IMR-90 (cell line): ENCODE measurements around the gene BRME1. TPM values are rescaled to one million over a fixed set of nuclear protein-coding genes. Genes with fewer than 3 reads are reported as not detected.

ENCODE experiments used
- ATAC-seq: fragments of 200-7000 bp; cut with Tn5 transposase; 2 replicates; pipeline ENCODE4 v1.9.1; 2020; ENCODE audit warnings: low read depth, mild to moderate bottlenecking, moderate library complexity
- BruUV-seq: library from RNA; stranded (reverse); fragments of 400-500 nt; replicated peaks from 2 replicates; lab custom pipeline; 2021; lab: Mats Ljungman, UMichigan
- CTCF ChIA-PET: fragments of 300-600 bp; formaldehyde crosslinking; extraction: SDS; loops from one replicate; lab custom pipeline; 2021; ENCODE audit warnings: antibody characterized with exemption; lab: Yijun Ruan, JAX
- POLR2A ChIA-PET: fragments of 300-600 bp; sonication (Branson Sonifier 250); formaldehyde crosslinking; loops from one replicate; lab custom pipeline; 2022; ENCODE audit warnings: antibody characterized with exemption; ENCODE audit not compliant: unreplicated experiment; lab: Charles Lee
- DNase-seq: peaks from one replicate; pipeline ENCODE4 v3.0.0; 2013
- H2AFZ ChIP-seq: replicated peaks from 2 replicates; pipeline ENCODE3; 2013; ENCODE audit warnings: low read length, mild to moderate bottlenecking; ENCODE audit not compliant: poor library complexity
- H2AK5ac ChIP-seq: 2 replicates; pipeline ENCODE4 v1.6.1; 2013; ENCODE audit warnings: low read depth, low read length, inconsistent platforms
- H2AK9ac ChIP-seq: replicated peaks from 2 replicates; pipeline ENCODE3; 2013; ENCODE audit warnings: mild to moderate bottlenecking, low read depth, low read length, moderate library complexity; ENCODE audit not compliant: poor library complexity
- H2BK120ac ChIP-seq: 2 replicates; pipeline ENCODE4 v1.6.1; 2013; ENCODE audit warnings: low read depth, low read length, inconsistent platforms
- H2BK15ac ChIP-seq: 3 replicates; pipeline ENCODE4 v1.6.1; 2013; ENCODE audit warnings: low read depth, low read length, inconsistent platforms
- H2BK20ac ChIP-seq: 2 replicates; pipeline ENCODE4 v1.6.1; 2013; ENCODE audit warnings: low read depth, mild to moderate bottlenecking, inconsistent platforms, low read length, moderate library complexity
- H2BK5ac ChIP-seq: 2 replicates; pipeline ENCODE4 v1.6.1; 2013; ENCODE audit warnings: mild to moderate bottlenecking, low read depth, low read length, inconsistent platforms; ENCODE audit not compliant: poor library complexity, severe bottlenecking
- H3K14ac ChIP-seq: replicated peaks from 2 replicates; pipeline ENCODE4 v1.6.1; 2013; ENCODE audit warnings: low read depth, low read length, inconsistent platforms
- H3K18ac ChIP-seq: 2 replicates; pipeline ENCODE4 v1.6.1; 2013; ENCODE audit warnings: low read depth, low read length, control low read depth
- H3K23ac ChIP-seq: 2 replicates; pipeline ENCODE4 v1.6.1; 2013; ENCODE audit warnings: low read depth, low read length, inconsistent platforms
- H3K27ac ChIP-seq: 2 replicates; pipeline ENCODE4 v1.5.1; 2013; ENCODE audit warnings: mild to moderate bottlenecking, control low read depth, low read length; ENCODE audit not compliant: insufficient read depth
- H3K27me3 ChIP-seq: 2 replicates; pipeline ENCODE4 v1.6.1; 2013; ENCODE audit warnings: low read length; ENCODE audit not compliant: control insufficient read depth, insufficient read depth
- H3K36me3 ChIP-seq: 2 replicates; pipeline ENCODE4 v1.6.1; 2013; ENCODE audit warnings: low read length, mixed read lengths; ENCODE audit not compliant: control insufficient read depth, insufficient read depth
- H3K4ac ChIP-seq: 2 replicates; pipeline ENCODE4 v1.6.1; 2013; ENCODE audit warnings: low read depth, low read length, inconsistent platforms
- H3K4me1 ChIP-seq: 2 replicates; pipeline ENCODE4 v1.6.1; 2013; ENCODE audit warnings: low read length, mixed read lengths; ENCODE audit not compliant: control insufficient read depth, insufficient read depth
- H3K4me2 ChIP-seq: 2 replicates; pipeline ENCODE4 v1.6.1; 2013; ENCODE audit warnings: low read depth, mild to moderate bottlenecking, control low read depth, low read length, moderate library complexity
- H3K4me3 ChIP-seq: 2 replicates; pipeline ENCODE4 v1.5.1; 2013; ENCODE audit warnings: low read depth, mild to moderate bottlenecking, control low read depth, low read length, moderate library complexity; ENCODE audit not compliant: insufficient read depth
- H3K56ac ChIP-seq: 2 replicates; pipeline ENCODE4 v1.6.1; 2013; ENCODE audit warnings: low read length, inconsistent platforms; ENCODE audit not compliant: insufficient read depth; ENCODE audit errors: extremely low read depth
- H3K79me1 ChIP-seq, 2 experiments: 2 replicates each; pipeline ENCODE4 v1.6.1; 2013; ENCODE audit warnings: low read length in 2 of 2, inconsistent platforms in 1 of 2, low read depth in 1 of 2
- H3K9ac ChIP-seq: 2 replicates; pipeline ENCODE4 v1.6.1; 2013; ENCODE audit warnings: low read depth, low read length, control low read depth
- H3K9me1 ChIP-seq: 2 replicates; pipeline ENCODE4 v1.6.1; 2013; ENCODE audit warnings: low read length, inconsistent platforms; ENCODE audit not compliant: insufficient read depth
- H3K9me3 ChIP-seq: 2 replicates; pipeline ENCODE4 v1.6.1; 2013; ENCODE audit warnings: low read length; ENCODE audit not compliant: control insufficient read depth, insufficient read depth
- H4K20me1 ChIP-seq: 2 replicates; pipeline ENCODE4 v1.6.1; 2013; ENCODE audit warnings: low read length, inconsistent platforms; ENCODE audit not compliant: insufficient read depth
- H4K5ac ChIP-seq: 2 replicates; pipeline ENCODE4 v1.6.1; 2013; ENCODE audit warnings: mild to moderate bottlenecking, low read depth, low read length, control low read depth
- H4K8ac ChIP-seq, 2 experiments: 2 replicates each; pipeline ENCODE4 v1.6.1; 2013; ENCODE audit warnings: low read depth in 2 of 2, low read length in 2 of 2, control low read depth in 1 of 2, inconsistent platforms in 1 of 2
- H4K91ac ChIP-seq: 2 replicates; pipeline ENCODE4 v1.6.1; 2013; ENCODE audit warnings: low read depth, low read length, inconsistent platforms; ENCODE audit not compliant: insufficient read depth
- CEBPB ChIP-seq: IDR thresholded peaks from 2 replicates; pipeline ENCODE4 v1.6.1; 2012; ENCODE audit warnings: low read depth, low read length, improper control_type of control experiment
- CTCF ChIP-seq: conservative IDR thresholded peaks from 2 replicates; pipeline ENCODE4 v1.5.1; 2012; ENCODE audit warnings: mild to moderate bottlenecking, low read depth, low read length, improper control_type of control experiment
- FOS ChIP-seq: fragments of 150-350 bp; IDR thresholded peaks from 2 replicates; pipeline ENCODE4 v1.6.1; 2016; ENCODE audit warnings: low read depth, low read length
- MAFK ChIP-seq: IDR thresholded peaks from 2 replicates; pipeline ENCODE4 v1.6.1; 2012; ENCODE audit warnings: low read depth, low read length, improper control_type of control experiment
- MAZ ChIP-seq: IDR thresholded peaks from 2 replicates; pipeline ENCODE4 v1.6.1; 2012; ENCODE audit warnings: low read depth, mild to moderate bottlenecking, low read length, improper control_type of control experiment, moderate library complexity, borderline replicate concordance
- MXI1 ChIP-seq: IDR thresholded peaks from 2 replicates; pipeline ENCODE4 v1.6.1; 2012; ENCODE audit warnings: low read depth, mild to moderate bottlenecking, low read length, moderate library complexity, borderline replicate concordance
- NFE2L2 ChIP-seq: fragments of 150-350 bp; IDR thresholded peaks from 2 replicates; pipeline ENCODE4 v1.6.1; 2016; ENCODE audit warnings: low read depth, mild to moderate bottlenecking, low read length
- POLR2A ChIP-seq: IDR thresholded peaks from 2 replicates; pipeline ENCODE4 v1.6.1; 2012; ENCODE audit warnings: mild to moderate bottlenecking, low read depth, low read length
- SMC3 ChIP-seq: fragments of 150-350 bp; IDR thresholded peaks from 2 replicates; pipeline ENCODE4 v1.6.1; 2016; ENCODE audit warnings: low read depth, mild to moderate bottlenecking, antibody characterized with exemption, low read length, moderate library complexity
- WGBS, 2 experiments: methylation state at CpG; one replicate each; pipeline versions ENCODE4 v1.1.5 to v1.1.7; 2013; ENCODE audit warnings: missing lambda C conversion rate in 2 of 2; ENCODE audit not compliant: insufficient read length in 1 of 2; ENCODE audit errors: extremely low coverage in 2 of 2; 5-methylcytosine and 5-hydroxymethylcytosine counted together
- dilution Hi-C: fragments of 300-500 bp; cut with HindIII; formaldehyde crosslinking; loops from one replicate; pipeline ENCODE4 v1.14.3; 2018; ENCODE audit warnings: low sequenced_read_pairs; ENCODE audit not compliant: unreplicated experiment
- in situ Hi-C: fragments of 300-500 bp; cut with MboI; formaldehyde crosslinking; loops from 3 replicates; pipeline ENCODE4 v1.14.3; 2019; ENCODE audit warnings: low sequenced_read_pairs, inconsistent platforms, mixed read lengths
- intact Hi-C: fragments of 100-400 bp; cut with micrococcal nuclease; formaldehyde crosslinking; loops from 2 replicates; pipeline ENCODE4 v1.10.0; 2022
- polyA plus RNA-seq, 3 experiments: library from polyadenylated mRNA; depleted of rRNA; stranded (reverse); fragments of >200 nt; gene quantifications; 2 replicates each; pipeline ENCODE4 v1.2.3, GENCODE V29; 2012; ENCODE audit warnings: low replicate concordance in 1 of 3
- total RNA-seq: library from RNA; depleted of rRNA; stranded (reverse); fragments of >200 nt; gene quantifications from 2 replicates; pipeline ENCODE4 v1.2.3, GENCODE V29; 2012

BRME1 gene
- total and polyA plus RNA-seq, 2 of the 4 experiments (the other 2 are of a cell fraction), result 0.18 to 0.38 TPM

GRCh38 chr19:13884726-13885591 is 21.0 kb downstream of the BRME1 start (continued):
- TF ChIP-seq SMC3, result no peak

GRCh38 chr19:13883516-13884064 is 22.3 kb downstream of the BRME1 start:
- POLR2A ChIA-PET, result no interaction called here
- no TSS peak for BruUV-seq
- H2AFZ ChIP-seq, result no peak overlapping the region
- no peaks in the 10 kb centered on the region for H3K9me3 ChIP-seq
- H4K91ac ChIP-seq, result no peak overlapping the region
- no peak overlapping the region for H2BK20ac ChIP-seq
- no peak for TF ChIP-seq CEBPB
- no peak for TF ChIP-seq FOS
- no peak for TF ChIP-seq MXI1
- no peak for TF ChIP-seq POLR2A
- no peak for TF ChIP-seq MAZ
- TF ChIP-seq MAFK, result no peak
- no peak for TF ChIP-seq NFE2L2
- TF ChIP-seq CTCF, result peak; percentile 29
- H4K20me1 ChIP-seq, result no peaks in the 10 kb centered on the region
- no peak overlapping the region for H3K18ac ChIP-seq
- no peak overlapping the region for H3K23ac ChIP-seq
- in situ Hi-C loops, result loop anchor here (5.0 to 25.0 kb wide), 3 partner anchors 189 to 591 kb away; partner anchors contain the start of genes MISP3 and PTGER1
- H2AK9ac ChIP-seq, result no peak overlapping the region
- H3K9ac ChIP-seq, result no peak overlapping the region
- H3K9me1 ChIP-seq, result peaks cover 9% of the 10 kb centered on the region; the same call in 1 of the 2 replicates
- H2BK15ac ChIP-seq, result no peak overlapping the region
- no peak overlapping the region for H4K8ac ChIP-seq
- no peak overlapping the region for H3K4me2 ChIP-seq
- H3K27me3 ChIP-seq, result peaks cover 2% of the 10 kb centered on the region; the same call in 1 of the 2 replicates
- no peak overlapping the region for H3K4me3 ChIP-seq
- H2BK5ac ChIP-seq, result no peak overlapping the region
- intact Hi-C loops, result loop anchor here (5.0 to 10.0 kb wide), 2 partner anchors 319 to 601 kb away; no protein-coding TSS in a partner anchor
- 83% methylated on average over 1 of the region's 10 CpGs; no CpG with 5 or more reads in 1 of the 2 experiments for WGBS, 2 experiments
- no peak overlapping the region for H3K4ac ChIP-seq
- DNase-seq (no peak), ATAC-seq (no peak)
- H3K79me1 ChIP-seq, result no peaks in the 10 kb centered on the region
- no peak overlapping the region for H2AK5ac ChIP-seq
- no peak overlapping the region for H3K56ac ChIP-seq
- H2BK120ac ChIP-seq, result no peak overlapping the region
- no peak overlapping the region for H3K14ac ChIP-seq
- CTCF ChIA-PET, result no interaction called here
- no peaks in the 10 kb centered on the region for H3K36me3 ChIP-seq
- dilution Hi-C loops, result no loop called here
- H3K4me1 ChIP-seq, result peaks cover 19% of the 10 kb centered on the region
- H3K27ac ChIP-seq, result no peak overlapping the region
- H4K5ac ChIP-seq, result no peak overlapping the region
